ENCODE measurements around the gene PCNX2. TPM values are rescaled to one million over a fixed set of nuclear protein-coding genes. Genes with fewer than 3 reads are reported as not detected.

Gene PCNX2
- total and polyA plus RNA-seq, 2 donors (not counting 3 experiments of a cell fraction or from before 2014, with no cell fraction given): 6.6 to 11.0 TPM

DNA sequence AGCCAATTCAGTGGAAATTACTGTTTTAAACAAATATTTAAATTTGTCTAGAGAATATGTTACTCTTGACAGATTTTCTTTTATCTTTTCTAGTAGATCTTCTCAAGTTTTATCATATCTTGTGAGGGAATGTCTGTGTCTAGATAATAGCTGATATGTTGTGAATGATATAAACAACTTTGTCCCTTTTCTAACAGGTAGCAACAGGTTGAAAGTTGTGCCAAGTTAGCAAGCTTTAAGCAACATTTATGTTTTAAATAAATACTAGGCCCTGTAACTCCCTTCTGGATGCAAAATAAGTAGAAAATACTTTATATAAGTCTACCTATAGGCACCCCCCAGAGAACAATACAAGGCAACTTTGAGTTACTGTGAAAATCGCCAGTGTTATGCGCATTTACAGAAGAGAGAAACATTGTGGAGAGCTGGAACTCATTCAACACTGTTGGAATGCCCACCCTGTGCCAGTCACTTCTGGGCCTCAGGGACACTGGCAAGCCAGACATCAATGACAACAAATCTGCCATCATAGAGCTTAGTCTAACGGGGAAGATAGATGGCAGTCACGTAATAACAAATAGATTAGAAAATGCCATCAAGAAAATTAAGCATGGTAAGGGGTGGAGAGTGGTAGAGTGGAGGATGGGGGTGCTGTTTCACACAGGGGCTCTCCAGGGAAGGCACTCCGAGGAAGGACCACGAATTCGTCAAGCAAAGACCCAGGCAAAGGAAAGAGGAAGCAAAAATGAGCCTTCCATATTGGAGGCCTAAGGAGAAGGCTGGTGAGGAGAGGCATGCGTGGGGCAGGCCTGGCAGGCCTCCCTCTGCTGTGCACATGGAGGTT is 36.4 kb upstream of the PCNX2 start:
- ChIA-PET POLR2A (no interaction called here), CTCF (interaction anchor here (0.8 to 1.2 kb wide), 3 partner anchors 11 to 978 kb away, joined by 3 read pairs; no protein-coding TSS in a partner anchor)
- H3K9ac ChIP-seq (replicated peaks; ENCODE audit: extremely low read depth, insufficient read depth, low read length): no peak overlapping the region
- FAIRE-seq (no peak), DNase-seq (ENCODE audit: low read depth, low spot score) (no peak)
- H3K4me2 ChIP-seq (ENCODE audit: insufficient read depth, low read length): no peak overlapping the region
- peaks cover 5% of the 10 kb centered on the region for H3K4me1 ChIP-seq (ENCODE audit: control insufficient read depth, extremely low read depth, insufficient read depth, low read length)
- H3K27ac ChIP-seq (ENCODE audit: insufficient read depth, low read depth, low read length): no peak overlapping the region
- H3K79me2 ChIP-seq (ENCODE audit: control insufficient read depth, insufficient read depth, low read length): no peaks in the 10 kb centered on the region
- BruUV-seq (replicated peaks): no TSS peak
- no peak overlapping the region for H3K4me3 ChIP-seq (replicated peaks in 1 of 3; ENCODE audit: insufficient read depth in 1 of 3, low read depth in 1 of 3, low read length in 3 of 3)
- no peak overlapping the region for H2AFZ ChIP-seq (ENCODE audit: low read depth, low read length)
- no peaks in the 10 kb centered on the region for H3K36me3 ChIP-seq (ENCODE audit: control insufficient read depth in 2 of 2, extremely low read depth in 1 of 2, insufficient read depth in 2 of 2, low read length in 2 of 2)
- H3K9me1 ChIP-seq (replicated peaks; ENCODE audit: control insufficient read depth, extremely low read depth, insufficient read depth, low read length): no peaks in the 10 kb centered on the region
- no peaks in the 10 kb centered on the region for H3K27me3 ChIP-seq (ENCODE audit: control insufficient read depth in 2 of 2, insufficient read depth in 2 of 2, low read length in 2 of 2)
- intact Hi-C loops (cut with micrococcal nuclease) (no loop called here), dilution Hi-C loops (cut with MboI; ENCODE audit: extremely low pct_ligation_motif_present, low sequenced_read_pairs) (no loop called here)
- TF ChIP-seq POLR2AphosphoS5 (IDR thresholded peaks at IDR 0.05; ENCODE audit: insufficient read depth, low read depth, low read length) (no peak), JUN (IDR thresholded peaks at IDR 0.05; ENCODE audit: borderline replicate concordance, insufficient read depth, insufficient read length, low read depth) (no peak), MYC (IDR thresholded peaks at IDR 0.05; ENCODE audit: low read depth, low read length) (no peak), EZH2 (IDR thresholded peaks at IDR 0.05; ENCODE audit: borderline replicate concordance, low read depth, low read length, severe bottlenecking) (no peak), GATA2 (IDR thresholded peaks at IDR 0.05; ENCODE audit: insufficient read depth, insufficient read length, low read depth, low read length) (no peak), FOS (IDR thresholded peaks at IDR 0.05; ENCODE audit: borderline replicate concordance, insufficient read depth, low read length) (no peak), POLR2A (IDR thresholded peaks at IDR 0.05; ENCODE audit: low read depth, low read length) (no peak)
- TF ChIP-seq, protein P1, sequence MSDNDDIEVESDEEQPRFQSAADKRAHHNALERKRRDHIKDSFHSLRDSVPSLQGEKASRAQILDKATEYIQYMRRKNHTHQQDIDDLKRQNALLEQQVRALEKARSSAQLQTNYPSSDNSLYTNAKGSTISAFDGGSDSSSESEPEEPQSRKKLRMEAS (IDR thresholded peaks at IDR 0.05; ENCODE audit: insufficient read depth, insufficient read length): no peak
- TF ChIP-seq, protein P2, sequence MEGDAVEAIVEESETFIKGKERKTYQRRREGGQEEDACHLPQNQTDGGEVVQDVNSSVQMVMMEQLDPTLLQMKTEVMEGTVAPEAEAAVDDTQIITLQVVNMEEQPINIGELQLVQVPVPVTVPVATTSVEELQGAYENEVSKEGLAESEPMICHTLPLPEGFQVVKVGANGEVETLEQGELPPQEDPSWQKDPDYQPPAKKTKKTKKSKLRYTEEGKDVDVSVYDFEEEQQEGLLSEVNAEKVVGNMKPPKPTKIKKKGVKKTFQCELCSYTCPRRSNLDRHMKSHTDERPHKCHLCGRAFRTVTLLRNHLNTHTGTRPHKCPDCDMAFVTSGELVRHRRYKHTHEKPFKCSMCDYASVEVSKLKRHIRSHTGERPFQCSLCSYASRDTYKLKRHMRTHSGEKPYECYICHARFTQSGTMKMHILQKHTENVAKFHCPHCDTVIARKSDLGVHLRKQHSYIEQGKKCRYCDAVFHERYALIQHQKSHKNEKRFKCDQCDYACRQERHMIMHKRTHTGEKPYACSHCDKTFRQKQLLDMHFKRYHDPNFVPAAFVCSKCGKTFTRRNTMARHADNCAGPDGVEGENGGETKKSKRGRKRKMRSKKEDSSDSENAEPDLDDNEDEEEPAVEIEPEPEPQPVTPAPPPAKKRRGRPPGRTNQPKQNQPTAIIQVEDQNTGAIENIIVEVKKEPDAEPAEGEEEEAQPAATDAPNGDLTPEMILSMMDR (IDR thresholded peaks at IDR 0.05; ENCODE audit: extremely low read depth in 1 of 2, insufficient read depth in 1 of 2, low read depth in 1 of 2, low read length in 2 of 2): no peak
- H3K9me3 ChIP-seq (replicated peaks; ENCODE audit: control insufficient read depth, insufficient read depth, low read length): no peaks in the 10 kb centered on the region
- no peaks in the 10 kb centered on the region for H4K20me1 ChIP-seq (replicated peaks; ENCODE audit: control insufficient read depth, extremely low read depth, insufficient read depth, low read length)
